Endothelial cell of hepatic sinusoid (primary cell): Measurements from ENCODE around the gene HMCN2.

Experiments
- in situ Hi-C: cut with HindIII; loops from 2 replicates; pipeline ENCODE4 v1.10.0; 2017; ENCODE audit warnings: low sequenced_read_pairs

Gene HMCN2

DNA sequence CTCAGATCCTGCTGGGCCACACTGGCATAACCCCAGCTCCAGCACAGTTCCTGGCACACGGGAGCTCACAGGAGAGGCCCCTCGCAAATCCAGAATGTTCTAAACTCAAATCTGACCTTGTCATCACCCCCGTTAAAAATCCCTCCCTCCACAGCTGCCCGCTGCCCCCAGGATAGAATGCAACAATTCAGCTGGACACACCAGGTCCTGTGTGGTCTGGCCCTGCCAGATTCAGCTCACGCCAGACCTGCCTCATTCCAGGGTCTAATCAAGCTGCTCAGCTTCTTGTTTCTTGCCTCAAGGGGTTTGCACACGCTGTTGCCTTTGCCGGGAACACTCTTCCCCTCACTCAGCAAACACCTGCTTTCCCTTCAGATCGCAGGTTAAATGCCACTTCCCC is 134.2 kb downstream of the HMCN2 start:
- in situ Hi-C loops, result loop anchor here (10.0 kb wide), 1 partner anchor 155 kb away; no protein-coding TSS in a partner anchor

DNA sequence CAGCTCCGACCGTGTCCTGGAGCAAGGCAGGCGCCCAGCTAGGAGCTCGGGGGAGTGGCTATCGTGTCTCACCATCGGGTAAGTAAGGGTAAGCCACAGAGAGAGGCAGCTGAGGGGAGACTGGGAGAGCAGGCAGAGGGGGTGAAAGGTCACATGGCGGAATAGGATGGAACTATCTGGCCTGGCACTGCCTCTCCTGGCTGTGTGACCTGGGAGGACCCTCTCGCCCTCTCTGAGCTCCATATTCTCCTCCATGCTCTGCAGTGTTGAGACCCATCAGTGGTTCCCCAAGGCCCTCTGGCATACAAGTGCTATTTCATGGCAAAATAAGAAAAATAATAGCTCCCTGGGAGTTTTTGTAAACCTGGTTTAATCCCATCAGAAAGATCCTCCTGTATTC is 135.3 kb downstream of the HMCN2 start:
- in situ Hi-C loops, result loop anchor here (10.0 kb wide), 1 partner anchor 156 kb away; no protein-coding TSS in a partner anchor

DNA sequence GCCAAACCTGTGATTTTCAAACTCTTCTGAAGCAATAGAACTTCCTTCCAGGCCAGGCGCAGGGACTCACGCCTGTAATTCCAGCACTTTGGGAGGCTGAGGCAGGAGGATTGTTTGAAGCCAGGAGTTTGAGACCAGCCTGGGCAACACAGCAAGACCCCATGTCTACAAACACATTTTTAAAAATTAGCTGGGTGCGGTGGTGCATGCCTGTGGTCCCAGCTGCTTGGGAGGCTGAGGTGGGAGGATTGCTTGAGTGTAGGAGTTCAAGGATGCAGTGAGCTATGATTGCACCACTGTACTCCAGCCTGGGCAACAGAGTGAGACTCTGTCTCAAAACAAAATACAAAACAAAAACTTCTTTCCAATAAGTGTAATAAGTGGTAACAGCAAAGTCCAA is 136.2 kb downstream of the HMCN2 start:
- in situ Hi-C loops, result loop anchor here (10.0 kb wide), 1 partner anchor 157 kb away; no protein-coding TSS in a partner anchor

DNA sequence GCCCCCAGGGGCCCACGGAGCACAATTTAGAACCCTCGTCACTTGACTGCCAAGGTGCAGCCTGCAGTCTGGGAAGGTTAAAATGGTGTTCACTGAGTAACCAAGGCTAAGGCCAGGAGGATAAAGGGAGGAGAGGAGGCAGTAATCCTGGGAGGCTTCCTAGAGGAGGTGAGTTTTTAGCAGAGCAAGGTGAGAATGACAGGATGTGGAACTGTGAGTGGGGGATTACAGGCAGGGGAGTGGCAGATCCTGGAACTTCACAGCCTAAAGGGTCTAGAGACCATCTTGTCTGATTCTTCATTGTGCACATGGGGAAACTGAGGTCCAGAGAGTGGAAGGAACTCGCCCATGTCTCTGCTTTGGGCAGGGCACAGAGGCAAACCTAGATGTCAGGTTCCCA is 136.7 kb downstream of the HMCN2 start:
- in situ Hi-C loops, result loop anchor here (10.0 kb wide), 1 partner anchor 157 kb away; no protein-coding TSS in a partner anchor

DNA sequence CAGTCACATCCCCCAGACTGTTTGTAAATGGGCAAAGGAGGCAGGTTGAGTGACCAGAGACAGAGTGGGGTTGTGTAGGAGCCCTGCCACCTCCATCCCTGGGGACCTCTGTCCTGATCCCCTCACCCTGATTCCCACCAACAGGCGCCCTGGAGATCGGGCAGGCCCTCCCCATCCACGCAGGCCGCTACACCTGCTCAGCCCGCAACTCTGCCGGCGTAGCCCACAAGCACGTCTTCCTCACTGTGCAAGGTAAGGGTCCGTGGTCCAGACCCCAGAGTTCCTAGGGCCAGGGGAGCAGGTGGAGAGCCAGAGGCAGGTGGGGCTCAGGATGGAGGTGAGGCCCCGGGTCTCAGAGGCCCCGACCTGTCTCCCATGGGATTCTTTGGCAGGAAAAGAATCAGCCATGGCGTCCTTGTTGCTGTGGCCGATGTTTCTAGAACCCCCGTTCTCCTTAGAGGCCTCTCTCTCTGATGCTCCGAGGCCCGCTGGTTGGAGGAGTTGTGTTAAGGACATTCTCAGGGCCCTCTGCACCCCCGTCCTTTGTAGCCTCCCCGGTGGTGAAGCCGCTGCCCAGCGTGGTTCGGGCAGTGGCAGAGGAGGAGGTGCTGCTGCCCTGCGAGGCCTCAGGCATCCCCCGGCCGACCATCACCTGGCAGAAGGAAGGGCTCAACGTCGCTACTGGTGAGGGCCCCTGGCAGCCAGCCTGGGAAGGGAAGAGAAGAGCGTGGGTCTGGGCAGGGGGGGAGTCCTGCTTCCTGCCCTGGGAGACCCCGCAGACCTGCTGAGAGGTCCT is 137.3 kb downstream of the HMCN2 start:
- in situ Hi-C loops, result loop anchor here (10.0 kb wide), 1 partner anchor 158 kb away; no protein-coding TSS in a partner anchor

DNA sequence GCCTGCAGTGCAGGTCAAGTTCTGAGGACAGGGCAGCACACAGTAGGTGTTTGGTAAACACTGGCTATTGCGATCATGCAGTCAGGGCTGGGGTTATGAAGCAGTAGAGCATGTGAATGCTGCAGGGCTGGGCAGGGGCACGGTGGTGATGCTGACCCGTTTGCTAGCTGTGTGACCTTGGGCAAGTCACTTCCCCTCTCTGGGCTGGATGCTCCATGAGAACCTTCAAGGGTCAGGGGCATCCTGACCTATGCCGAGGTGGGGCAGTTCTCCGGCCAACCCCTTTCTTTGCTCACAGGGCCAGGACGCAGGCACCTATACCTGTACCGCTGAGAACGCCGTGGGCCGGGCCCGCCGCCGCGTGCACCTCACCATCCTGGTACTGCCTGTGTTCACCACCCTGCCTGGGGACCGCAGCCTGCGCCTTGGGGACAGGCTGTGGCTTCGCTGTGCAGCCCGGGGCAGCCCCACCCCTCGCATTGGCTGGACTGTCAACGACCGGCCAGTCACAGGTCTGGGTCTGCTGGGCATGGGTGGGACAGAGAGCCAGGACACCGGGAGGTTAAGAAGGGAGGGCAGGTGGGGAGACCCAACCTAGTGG is 140.2 kb downstream of the HMCN2 start:
- in situ Hi-C loops, result loop anchor here (10.0 kb wide), 1 partner anchor 161 kb away; no protein-coding TSS in a partner anchor

DNA sequence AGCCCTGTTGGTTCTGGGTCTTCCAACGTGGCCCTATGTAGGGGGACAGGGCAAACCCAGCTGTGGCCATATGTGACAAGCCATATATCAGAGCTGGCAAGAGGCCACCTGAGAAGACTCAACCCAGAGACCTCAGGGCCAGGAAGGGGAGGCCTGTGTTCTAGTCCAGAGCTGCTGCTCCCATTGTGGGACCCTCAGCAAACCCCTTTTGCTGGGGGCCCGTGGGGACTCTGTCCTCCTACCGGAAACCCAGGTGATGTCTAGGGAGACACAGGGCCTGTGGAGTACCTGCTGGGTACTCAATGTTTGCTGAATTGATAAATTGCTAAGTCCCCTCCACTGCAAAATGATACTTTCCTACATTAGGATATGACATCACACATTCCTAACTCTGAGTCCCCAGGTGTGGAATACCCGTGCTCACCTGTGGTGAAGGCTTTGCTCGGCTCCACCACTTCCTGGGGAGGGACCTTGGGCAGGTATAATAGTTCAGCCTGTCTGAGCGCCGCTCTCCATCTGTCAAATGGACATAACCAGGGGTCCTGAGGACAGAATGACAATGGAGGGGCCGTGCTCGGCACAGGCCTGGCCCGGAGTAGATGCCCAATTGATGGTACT is 140.8 kb downstream of the HMCN2 start:
- in situ Hi-C loops, result loop anchor here (10.0 kb wide), 1 partner anchor 162 kb away; no protein-coding TSS in a partner anchor

DNA sequence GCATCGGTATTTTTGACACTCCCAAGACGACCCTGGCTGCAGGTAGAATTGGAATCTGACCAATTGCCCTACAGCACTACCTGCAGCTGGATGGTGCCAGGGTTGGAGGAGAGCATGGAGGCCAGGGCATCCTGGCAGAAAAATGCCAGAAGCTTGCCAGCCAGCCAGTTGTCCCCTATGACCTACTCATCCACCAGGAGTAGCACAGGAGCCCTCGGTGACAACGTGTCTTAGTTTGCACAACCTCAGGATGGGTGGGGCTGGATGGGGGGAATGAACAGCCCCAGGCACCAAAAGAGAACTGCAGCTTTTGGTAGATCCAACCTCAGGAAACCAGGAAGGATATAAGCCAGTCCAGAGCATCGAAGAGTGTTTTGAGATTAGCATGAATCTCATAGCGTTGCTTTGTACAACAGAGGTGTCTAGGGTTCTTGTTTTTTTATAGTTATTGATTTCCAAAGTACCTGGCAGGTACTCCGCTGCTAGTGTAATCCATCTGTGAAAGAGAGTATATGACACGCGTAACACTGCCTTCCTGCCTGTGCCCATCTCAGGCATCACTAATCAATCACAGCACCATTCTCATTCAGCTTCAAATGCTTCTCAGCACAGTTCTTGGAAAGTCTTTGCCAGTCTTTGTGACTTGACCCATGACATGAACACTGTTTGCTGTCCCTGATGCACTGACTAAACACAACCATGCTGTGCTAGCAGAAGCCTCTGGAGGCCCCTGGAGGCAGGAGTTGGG is 142.5 kb downstream of the HMCN2 start:
- in situ Hi-C loops, result loop anchor here (10.0 kb wide), 1 partner anchor 163 kb away; no protein-coding TSS in a partner anchor

DNA sequence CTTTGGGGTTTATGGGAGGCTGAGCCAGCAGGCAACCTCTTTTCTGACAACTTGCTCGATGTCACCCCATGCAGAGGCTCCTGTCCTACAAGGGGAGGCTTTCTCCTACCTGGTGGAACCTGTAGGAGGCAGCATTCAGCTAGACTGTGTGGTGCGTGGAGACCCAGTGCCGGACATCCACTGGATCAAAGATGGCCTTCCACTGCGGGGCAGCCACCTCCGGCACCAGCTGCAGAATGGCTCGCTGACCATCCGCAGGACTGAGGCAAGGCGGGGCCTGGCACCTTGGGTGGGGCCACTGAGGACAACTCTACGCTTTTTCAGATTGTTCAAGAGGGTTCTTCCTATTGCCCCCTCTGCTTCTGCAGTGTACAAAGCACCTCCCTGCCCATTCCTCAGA is 143.1 kb downstream of the HMCN2 start:
- in situ Hi-C loops, result loop anchor here (10.0 kb wide), 1 partner anchor 164 kb away; no protein-coding TSS in a partner anchor

DNA sequence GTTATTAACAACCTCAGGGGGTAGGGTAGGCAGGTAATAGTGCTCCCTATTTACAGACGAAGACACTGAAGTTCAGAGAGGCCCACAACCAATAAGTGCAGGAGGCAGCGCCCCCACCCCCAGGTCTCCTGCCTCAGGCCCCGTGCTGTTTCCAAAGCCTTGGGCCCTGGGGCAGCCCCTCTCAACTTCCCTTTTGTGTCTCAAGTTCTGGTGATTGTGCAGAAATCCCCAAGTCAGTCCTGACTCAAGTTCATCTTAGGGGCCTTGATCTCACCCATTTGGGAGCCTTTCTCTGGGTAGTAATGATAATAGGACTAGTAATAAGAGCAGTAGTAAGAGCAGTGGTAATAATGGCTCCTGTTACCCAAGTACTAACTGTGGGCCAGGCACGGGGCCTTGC is 143.7 kb downstream of the HMCN2 start:
- in situ Hi-C loops, result loop anchor here (10.0 kb wide), 1 partner anchor 164 kb away; no protein-coding TSS in a partner anchor

DNA sequence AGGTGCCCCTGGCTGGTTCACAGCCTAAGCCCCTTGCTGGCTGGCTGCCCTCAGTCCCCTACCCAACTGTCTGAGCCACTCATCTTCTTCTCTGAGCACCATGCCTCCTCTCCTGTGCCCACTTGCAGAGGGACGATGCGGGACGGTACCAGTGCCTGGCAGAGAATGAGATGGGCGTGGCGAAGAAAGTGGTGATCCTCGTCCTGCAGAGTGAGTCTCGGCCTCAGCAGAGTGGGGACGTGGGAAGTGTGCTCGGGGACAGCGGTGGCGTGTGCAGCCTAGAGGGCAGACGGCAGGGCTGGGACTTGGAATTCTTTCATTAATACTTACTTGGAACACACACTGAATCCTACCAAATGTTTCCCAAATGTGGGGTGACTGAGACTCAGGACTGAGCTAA is 144.9 kb downstream of the HMCN2 start:
- in situ Hi-C loops, result no loop called here

DNA sequence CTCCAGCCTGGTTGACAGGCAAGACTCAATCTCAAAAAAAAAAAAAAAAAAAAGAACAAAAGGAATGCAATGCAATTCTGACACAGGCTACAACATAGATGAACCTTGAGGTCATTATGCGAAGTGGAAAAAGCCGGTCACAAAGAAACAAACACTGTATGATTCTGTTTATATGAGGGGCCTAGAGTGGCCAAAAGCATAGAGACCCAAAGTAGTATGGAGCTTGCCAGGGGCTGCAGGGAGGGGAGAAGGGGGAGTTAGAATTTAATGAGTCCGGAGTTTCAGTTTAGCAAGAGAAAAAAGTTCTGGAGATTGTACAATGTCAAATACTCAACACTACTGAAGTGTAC is 146.0 kb downstream of the HMCN2 start:
- in situ Hi-C loops, result no loop called here

DNA sequence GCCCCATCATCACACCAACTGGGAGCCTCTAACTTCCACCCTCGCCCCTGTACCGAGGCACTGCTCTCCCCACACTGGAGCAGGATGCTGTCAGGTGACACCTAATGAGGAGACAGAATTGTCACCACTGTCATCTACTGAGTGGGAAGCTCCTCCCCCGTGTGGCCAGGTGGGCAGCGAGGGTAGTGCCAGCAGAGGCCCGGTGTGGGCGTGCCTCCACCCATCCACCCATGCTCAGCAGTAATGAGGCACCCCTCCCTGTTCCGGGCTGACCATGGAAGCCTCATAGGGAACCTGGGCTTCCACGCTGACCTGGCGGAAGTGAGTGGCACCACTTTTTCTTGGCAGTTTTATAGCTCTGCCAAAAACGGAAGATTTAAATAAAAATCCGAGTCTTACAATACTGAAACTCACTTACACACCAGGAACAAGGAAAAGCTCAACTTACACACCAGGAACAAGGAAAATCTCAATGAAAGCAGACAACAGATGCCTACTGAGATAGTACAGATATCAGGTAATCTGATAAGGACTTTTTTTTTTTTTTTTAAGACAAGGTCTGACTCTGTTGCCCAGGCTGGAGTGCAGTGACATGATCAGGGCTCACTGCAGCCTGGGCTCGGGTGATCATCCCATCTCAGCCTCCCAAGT is 148.6 kb downstream of the HMCN2 start:
- in situ Hi-C loops, result no loop called here

DNA sequence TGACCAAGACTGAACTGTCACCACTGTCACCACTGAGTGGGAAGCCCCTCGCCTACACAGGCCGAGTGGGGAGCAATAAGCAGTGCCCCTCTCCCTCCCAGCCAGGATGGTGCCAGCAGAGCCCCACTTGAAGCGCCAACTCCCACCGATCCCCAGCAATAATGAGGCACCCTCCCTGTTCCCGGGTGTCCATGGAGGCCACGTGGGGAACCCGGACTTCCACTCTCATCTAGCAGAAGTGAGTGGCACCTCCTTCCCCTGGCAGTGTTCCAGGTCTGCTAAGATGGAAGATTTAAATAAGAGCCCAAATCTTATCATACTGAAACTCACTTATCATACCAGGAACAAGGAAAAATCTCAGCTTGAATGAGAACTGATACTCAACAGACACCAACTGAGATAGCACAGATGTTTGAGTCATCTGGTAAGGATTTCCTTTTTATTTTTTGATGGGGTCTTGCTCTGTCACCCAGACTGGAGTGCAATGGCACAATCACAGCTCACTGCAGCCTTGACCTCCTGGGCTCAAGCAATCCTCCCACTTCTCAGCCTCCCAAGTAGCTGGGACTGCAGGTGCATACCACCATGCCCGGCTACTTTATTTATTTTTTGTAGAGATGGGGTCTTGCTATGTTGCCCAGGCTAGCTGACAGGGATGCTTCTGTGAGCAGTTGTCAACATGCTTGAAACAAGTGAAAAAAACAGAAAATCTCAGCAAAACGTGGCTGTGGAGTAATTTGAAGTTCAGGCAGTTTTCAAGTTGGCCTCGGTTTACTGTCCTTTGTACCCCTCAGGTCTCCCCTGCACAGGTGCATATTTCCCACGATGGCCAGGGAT is 149.6 kb downstream of the HMCN2 start:
- in situ Hi-C loops, result no loop called here

DNA sequence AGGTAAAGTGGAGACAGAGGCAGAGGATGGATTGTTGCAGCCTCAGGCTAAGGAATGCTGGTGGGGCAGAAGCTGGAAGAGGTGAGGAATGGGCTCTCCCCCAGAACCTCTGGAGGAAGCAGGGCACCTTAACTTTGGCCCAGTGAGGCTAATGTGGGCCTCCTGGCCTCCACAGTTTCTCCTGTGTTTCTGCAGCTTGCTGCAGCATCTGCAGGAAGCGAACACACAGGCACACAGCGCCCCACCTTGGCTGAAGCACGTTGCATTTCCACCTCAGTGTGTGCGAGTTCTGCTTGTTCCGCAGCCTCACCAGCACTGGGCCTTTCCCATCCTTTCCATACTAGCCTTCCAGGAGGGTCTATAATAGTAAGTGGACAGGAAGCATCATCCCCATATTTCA is 152.0 kb downstream of the HMCN2 start:
- in situ Hi-C loops, result no loop called here

DNA sequence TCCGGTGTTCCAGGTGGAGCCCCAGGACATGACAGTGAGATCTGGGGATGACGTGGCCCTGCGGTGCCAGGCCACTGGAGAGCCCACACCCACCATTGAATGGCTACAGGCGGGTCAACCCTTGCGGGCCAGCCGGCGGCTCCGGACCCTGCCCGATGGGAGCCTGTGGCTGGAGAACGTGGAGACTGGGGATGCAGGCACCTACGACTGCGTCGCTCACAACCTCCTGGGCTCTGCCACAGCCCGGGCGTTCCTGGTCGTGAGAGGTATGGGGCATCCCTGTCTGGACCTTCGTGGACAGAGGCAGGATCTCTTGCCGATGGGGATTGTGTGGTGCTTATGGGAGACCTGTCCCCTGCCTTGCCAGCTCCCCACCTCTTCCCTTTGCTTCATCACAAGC is 153.2 kb downstream of the HMCN2 start:
- in situ Hi-C loops, result no loop called here

DNA sequence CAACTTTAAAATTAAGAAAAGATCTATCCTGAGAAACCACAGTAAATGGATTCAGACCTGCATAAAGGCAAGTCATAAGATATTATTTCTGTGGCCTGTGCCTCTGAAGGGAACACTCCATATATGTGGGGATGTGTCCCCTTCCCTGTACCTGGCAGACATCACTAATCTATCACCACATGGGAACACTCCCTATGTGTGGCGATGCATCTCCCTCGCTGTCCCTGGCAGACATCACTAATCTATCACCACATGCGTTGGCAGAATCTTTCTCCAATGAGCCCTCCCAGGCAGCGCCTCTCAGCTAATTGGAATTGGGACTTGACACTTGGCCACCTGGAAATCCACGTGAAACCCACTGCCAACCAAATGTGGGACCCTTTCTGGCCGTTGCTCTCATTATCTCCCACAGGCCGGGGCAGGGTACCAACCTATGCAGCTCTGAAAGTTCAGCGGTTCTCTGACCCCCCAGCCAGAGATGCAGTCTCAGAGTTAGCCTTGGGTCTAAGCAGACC is 154.0 kb downstream of the HMCN2 start:
- in situ Hi-C loops, result no loop called here

DNA sequence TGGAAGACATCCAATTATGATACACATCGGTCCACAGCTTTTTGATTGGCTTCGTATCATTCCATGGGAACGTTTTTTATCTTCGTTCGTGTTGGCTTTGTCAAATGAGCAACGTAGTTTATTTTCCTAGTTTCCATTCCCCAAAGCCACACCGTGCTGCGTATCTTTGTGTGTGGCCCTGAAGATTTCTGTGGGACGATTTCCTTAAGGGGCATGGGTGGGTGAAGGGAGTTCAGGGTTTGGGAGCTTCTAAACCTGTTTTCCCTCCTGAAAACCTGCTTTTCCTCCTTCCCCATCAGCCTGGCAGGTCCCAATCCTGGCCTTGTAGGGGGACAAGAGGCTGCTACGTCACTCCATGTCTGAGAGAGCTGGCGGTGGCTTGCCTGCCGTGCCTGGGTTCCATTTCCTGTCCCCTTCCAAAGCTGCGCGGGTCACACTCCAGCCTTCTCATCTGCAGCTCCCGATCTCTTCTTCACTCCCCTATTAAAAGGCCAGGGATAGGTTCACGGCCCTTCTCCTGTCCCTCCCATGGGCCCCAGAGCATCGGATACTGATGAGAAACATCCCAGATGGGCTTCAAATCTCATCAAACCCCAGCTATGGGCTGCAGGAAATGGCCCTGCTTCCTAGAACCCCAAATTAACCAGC is 155.7 kb downstream of the HMCN2 start:
- in situ Hi-C loops, result no loop called here

DNA sequence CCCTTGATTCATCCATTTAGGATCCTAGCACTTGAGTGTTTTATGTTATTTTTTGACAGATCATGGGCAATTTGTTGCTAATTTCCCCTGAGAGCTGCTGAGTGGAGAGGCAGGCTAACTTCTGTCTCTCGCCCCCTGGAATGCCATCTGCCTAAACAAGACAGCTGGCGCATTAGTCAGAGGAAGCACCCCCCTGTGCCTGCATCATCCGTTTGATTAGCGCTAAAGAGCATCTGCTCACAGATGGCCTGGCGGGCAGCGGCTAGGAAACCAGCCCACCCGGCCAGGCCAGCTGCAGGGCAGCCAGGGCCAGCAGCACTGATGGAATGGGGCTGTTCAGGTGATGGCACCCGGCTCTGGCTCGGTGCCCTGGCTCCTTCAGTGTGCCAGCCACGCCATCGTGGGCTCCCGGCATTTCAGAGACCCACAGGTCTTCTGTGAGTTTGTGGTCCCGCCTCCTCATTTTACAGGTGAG is 156.3 kb downstream of the HMCN2 start:
- in situ Hi-C loops, result no loop called here
